ENCODE data around the gene RELA. TPM values are rescaled to one million over a fixed set of nuclear protein-coding genes. Genes with fewer than 3 reads are reported as not detected.
"Not testable (repeated sequence)": the region's sequence is repeated elsewhere in the genome, so short reads cannot be mapped to it uniquely, and the experiment has no call there.

The RELA gene
- 100 to 1,000 TPM in 1 of 2 experiments, 10 to 100 TPM in 1; 76.9 to 109 TPM for total RNA-seq

GRCh38 chr11:65662799-65663638 is at the start of gene RELA:
RELA (minus strand) TSS chr11:65662916; CDS start chr11:65662832, 84 bp downstream.
- Mint-ChIP-seq H3K9me3 (ENCODE audit: low read depth) (no peaks in the 10 kb centered on the region), H3K27ac (peak within 1 kb of the TSS; percentile 97), H3K4me3 (peak within 1 kb of the TSS; percentile 88), H3K36me3 (ENCODE audit: low read depth) (peaks cover 38% of the 10 kb centered on the region), H3K4me1 (peaks cover 41% of the 10 kb centered on the region), H3K27me3 (no peaks in the 10 kb centered on the region)
- intact Hi-C loops (cut with DNase I, micrococcal nuclease) = loop anchor here (1.0 to 5.0 kb wide), 15 partner anchors 10 to 298 kb away; partner anchors contain the start of genes PCNX3 (in 2 of the 2), AP5B1 (in 1 of the 2), C11orf68 (in 1 of the 2) and CFL1 (in 1 of the 2)
- peak; percentile 96 for DNase-seq
- POLR2A ChIA-PET = interaction anchor here (0.7 to 1.6 kb wide), 7 partner anchors 9 to 322 kb away, joined by 3 to 16 read pairs (median 3); no protein-coding TSS in a partner anchor
- ATAC-seq = peak; percentile 90
- CTCF ChIA-PET = interaction anchor here (0.6 to 1.4 kb wide), 11 partner anchors 10 to 529 kb away, joined by 3 to 4 read pairs (median 3); partner anchors contain the start of genes EHBP1L1 and SYVN1

- CTCF ChIA-PET = interaction anchor here (0.6 to 4.2 kb wide), 40 partner anchors 8 to 1735 kb away, joined by 3 to 37 read pairs (median 4); partner anchors contain the start of genes AP5B1, CCDC85B, FIBP and GAL3ST3
- Mint-ChIP-seq H3K9me3 (ENCODE audit: low read depth) (no peaks in the 10 kb centered on the region), H3K4me1 (peaks cover 27% of the 10 kb centered on the region), H3K27me3 (no peaks in the 10 kb centered on the region), H3K4me3 (peak within 1 kb of the TSS; percentile 90), H3K36me3 (ENCODE audit: low read depth) (peaks cover 34% of the 10 kb centered on the region), H3K27ac (peak within 1 kb of the TSS; percentile 96)
- intact Hi-C loops (cut with DNase I, micrococcal nuclease) = loop anchor here (1.0 to 5.0 kb wide), 22 partner anchors 8 to 935 kb away; partner anchors contain the start of genes BANF1 (in 2 of the 2), EIF1AD (in 2 of the 2), RNASEH2C (in 2 of the 2) and AP5B1 (in 1 of the 2)
- DNase-seq (peak; percentile 99), ATAC-seq (peak; percentile 86)
- POLR2A ChIA-PET = interaction anchor here (0.6 to 1.9 kb wide), 7 partner anchors 9 to 247 kb away, joined by 3 to 17 read pairs (median 4); partner anchors contain the start of genes FIBP, MUS81 and RNASEH2C
Observed at GRCh38 chr11:65711785-65712632, 49.3 kb upstream of the RELA start, which contains the start of gene KAT5. KAT5 (plus strand) TSS chr11:65712252; CDS start chr11:65712268, 16 bp downstream.

- Mint-ChIP-seq H3K4me3 (no peak overlapping the region), H3K4me1 (peaks cover 30% of the 10 kb centered on the region), H3K36me3 (ENCODE audit: low read depth) (peaks cover 26% of the 10 kb centered on the region), H3K9me3 (ENCODE audit: low read depth) (no peaks in the 10 kb centered on the region), H3K27ac (no peak overlapping the region), H3K27me3 (no peaks in the 10 kb centered on the region)
- ATAC-seq (no peak), DNase-seq (no peak)
- ChIA-PET CTCF (interaction anchor here (1.2 to 4.2 kb wide), 7 partner anchors 12 to 174 kb away, joined by 3 to 37 read pairs (median 13); partner anchors contain the start of genes MUS81 and RNASEH2C), POLR2A (no interaction called here)
- intact Hi-C loops (cut with DNase I, micrococcal nuclease) = loop anchor here (2.0 to 5.0 kb wide), 4 partner anchors 58 to 933 kb away; partner anchors contain the start of genes BANF1 (in 1 of the 2), EIF1AD (in 1 of the 2) and SF1 (in 1 of the 2)
Observed at GRCh38 chr11:65710421-65710820, 47.7 kb upstream of the RELA start.

GRCh38 chr11:65709661-65710060 is 46.9 kb upstream of the RELA start:
- no peak for DNase-seq
- H3K36me3 Mint-ChIP-seq (ENCODE audit: low read depth) = peaks cover 18% of the 10 kb centered on the region
- no peaks in the 10 kb centered on the region for H3K9me3 Mint-ChIP-seq (ENCODE audit: low read depth)
- H3K27ac Mint-ChIP-seq = no peak overlapping the region
- CTCF ChIA-PET = interaction anchor here (0.6 kb wide), 1 partner anchor 99 kb away, joined by 3 read pairs; no protein-coding TSS in a partner anchor
- peaks cover 27% of the 10 kb centered on the region for H3K4me1 Mint-ChIP-seq
- H3K27me3 Mint-ChIP-seq = no peaks in the 10 kb centered on the region
- ATAC-seq = no peak
- POLR2A ChIA-PET = interaction anchor here (0.6 kb wide), 1 partner anchor 296 kb away, joined by 3 read pairs; no protein-coding TSS in a partner anchor
- no peak overlapping the region for H3K4me3 Mint-ChIP-seq
- intact Hi-C loops (cut with DNase I, micrococcal nuclease) = loop anchor here (2.0 to 5.0 kb wide), 4 partner anchors 59 to 932 kb away; partner anchors contain the start of genes BANF1 (in 1 of the 2), EIF1AD (in 1 of the 2) and SF1 (in 1 of the 2)

GRCh38 chr11:65708451-65708850 is 45.7 kb upstream of the RELA start:
- ChIA-PET CTCF (interaction anchor here (0.7 kb wide), 2 partner anchors 30 to 74 kb away, joined by 3 read pairs; no protein-coding TSS in a partner anchor), POLR2A (no interaction called here)
- Mint-ChIP-seq H3K27ac (no peak overlapping the region), H3K27me3 (no peaks in the 10 kb centered on the region), H3K9me3 (ENCODE audit: low read depth) (no peaks in the 10 kb centered on the region), H3K36me3 (ENCODE audit: low read depth) (peaks cover 6% of the 10 kb centered on the region), H3K4me1 (peaks cover 22% of the 10 kb centered on the region), H3K4me3 (no peak overlapping the region)
- no peak for ATAC-seq
- intact Hi-C loops (cut with DNase I, micrococcal nuclease) = no loop called here
- no peak for DNase-seq

- H3K27me3 Mint-ChIP-seq; ATAC-seq; H3K4me3 Mint-ChIP-seq; DNase-seq; H3K27ac Mint-ChIP-seq; H3K9me3 Mint-ChIP-seq (ENCODE audit: low read depth); H3K36me3 Mint-ChIP-seq (ENCODE audit: low read depth); POLR2A ChIA-PET; intact Hi-C loops (cut with DNase I, micrococcal nuclease): not testable (repeated sequence)
- H3K4me1 Mint-ChIP-seq = peaks cover 12% of the 10 kb centered on the region
- CTCF ChIA-PET = interaction anchor here (0.8 to 1.0 kb wide), 2 partner anchors 64 to 68 kb away, joined by 3 read pairs; no protein-coding TSS in a partner anchor
Observed at GRCh38 chr11:65707002-65707401, 44.3 kb upstream of the RELA start.

- H3K9me3 Mint-ChIP-seq (ENCODE audit: low read depth) = not testable (repeated sequence)
- intact Hi-C loops (cut with DNase I, micrococcal nuclease) = loop anchor here in 1 of 2 experiments (1.0 kb wide), 2 partner anchors 112 to 283 kb away; no protein-coding TSS in a partner anchor
- CTCF ChIA-PET = interaction anchor here (0.6 to 2.6 kb wide), 19 partner anchors 11 to 320 kb away, joined by 3 to 8 read pairs (median 3); partner anchors contain the start of genes CATSPER1 and MUS81
Observed at GRCh38 chr11:65706303-65706763, 43.6 kb upstream of the RELA start.

GRCh38 chr11:65703846-65704245 is 41.1 kb upstream of the RELA start:
- ATAC-seq (no peak), DNase-seq (no peak)
- Mint-ChIP-seq H3K36me3 (ENCODE audit: low read depth) (no peaks in the 10 kb centered on the region), H3K4me3 (no peak overlapping the region), H3K4me1 (peaks cover 9% of the 10 kb centered on the region), H3K27me3 (no peaks in the 10 kb centered on the region), H3K27ac (no peak overlapping the region), H3K9me3 (ENCODE audit: low read depth) (no peaks in the 10 kb centered on the region)
- ChIA-PET CTCF (interaction anchor here (0.6 to 2.6 kb wide), 7 partner anchors 8 to 128 kb away, joined by 3 to 7 read pairs (median 3); no protein-coding TSS in a partner anchor), POLR2A (no interaction called here)
- intact Hi-C loops (cut with DNase I, micrococcal nuclease) = no loop called here

More at GRCh38 chr11:65706303-65706763, 43.6 kb upstream of the RELA start:
- H3K27me3 Mint-ChIP-seq; H3K4me3 Mint-ChIP-seq; POLR2A ChIA-PET; H3K27ac Mint-ChIP-seq; H3K36me3 Mint-ChIP-seq (ENCODE audit: low read depth): not testable (repeated sequence)
- H3K4me1 Mint-ChIP-seq = peaks cover 12% of the 10 kb centered on the region
- ATAC-seq = peak; percentile 32
- peak; percentile 89 for DNase-seq

- no peak overlapping the region for H3K27ac Mint-ChIP-seq
- no peaks in the 10 kb centered on the region for H3K9me3 Mint-ChIP-seq (ENCODE audit: low read depth)
- POLR2A ChIA-PET = no interaction called here
- H3K27me3 Mint-ChIP-seq = no peaks in the 10 kb centered on the region
- no peak for DNase-seq
- CTCF ChIA-PET = interaction anchor here (0.6 kb wide), 1 partner anchor 280 kb away, joined by 3 read pairs; no protein-coding TSS in a partner anchor
- no peaks in the 10 kb centered on the region for H3K36me3 Mint-ChIP-seq (ENCODE audit: low read depth)
- intact Hi-C loops (cut with DNase I, micrococcal nuclease) = no loop called here
- no peak for ATAC-seq
- H3K4me1 Mint-ChIP-seq = peaks cover 1% of the 10 kb centered on the region
- no peak overlapping the region for H3K4me3 Mint-ChIP-seq
Observed at GRCh38 chr11:65701686-65702085, 39.0 kb upstream of the RELA start.

- DNase-seq (no peak), ATAC-seq (no peak)
- H3K4me1 Mint-ChIP-seq = no peaks in the 10 kb centered on the region
- H3K36me3 Mint-ChIP-seq (ENCODE audit: low read depth) = no peaks in the 10 kb centered on the region
- no peaks in the 10 kb centered on the region for H3K9me3 Mint-ChIP-seq (ENCODE audit: low read depth)
- H3K27ac Mint-ChIP-seq = no peak overlapping the region
- H3K4me3 Mint-ChIP-seq = no peak overlapping the region
- POLR2A ChIA-PET = interaction anchor here (0.6 kb wide), 1 partner anchor 313 kb away, joined by 3 read pairs; no protein-coding TSS in a partner anchor
- intact Hi-C loops (cut with DNase I, micrococcal nuclease) = no loop called here
- CTCF ChIA-PET = no interaction called here
- no peaks in the 10 kb centered on the region for H3K27me3 Mint-ChIP-seq
Observed at GRCh38 chr11:65700399-65700798, 37.7 kb upstream of the RELA start.
